ENCODE measurements around the gene TANGO6.

Gene TANGO6

DNA sequence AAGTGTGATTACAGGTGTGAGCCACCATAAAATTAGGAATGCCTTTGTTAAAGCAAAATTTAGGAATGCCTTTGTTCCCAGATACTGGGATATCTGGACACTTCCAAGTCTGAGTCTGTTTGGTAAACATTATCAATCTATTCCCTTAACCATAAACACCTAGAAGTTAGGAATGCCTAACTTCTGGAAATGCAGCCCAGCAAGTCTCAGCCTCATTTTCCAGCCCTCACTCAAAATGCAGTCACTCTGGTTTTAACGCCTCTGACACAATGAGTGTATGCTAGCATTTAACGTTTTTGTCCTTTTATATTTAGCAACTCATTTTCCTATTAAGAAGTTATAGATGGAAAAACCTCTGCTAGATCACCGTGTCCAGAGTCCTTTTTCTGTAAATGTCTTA lies 227.7 kb downstream of the TANGO6 start:
- H3F3A ChIP-seq (ENCODE audit: insufficient read depth, low read length) = no peaks in the 10 kb centered on the region
- no peak overlapping the region for H3K27ac ChIP-seq (ENCODE audit: low read length)
- no peak overlapping the region for H3K4me3 ChIP-seq (ENCODE audit: low read length)
- H3K36me3 ChIP-seq (replicated peaks; ENCODE audit: insufficient read depth, low read length) = no peaks in the 10 kb centered on the region
- H3K9me2 ChIP-seq (replicated peaks; ENCODE audit: insufficient read depth, low read length) = no peaks in the 10 kb centered on the region
- no peak overlapping the region for H2AFZ ChIP-seq (ENCODE audit: low read length)
- no peak for TF ChIP-seq EZH2phosphoT487 (IDR thresholded peaks at IDR 0.05; ENCODE audit: low read length)
- TF ChIP-seq EZH2 (optimal IDR thresholded peaks at IDR 0.05; ENCODE audit: low read depth, low read length) = no peak
- TF ChIP-seq, protein P1, sequence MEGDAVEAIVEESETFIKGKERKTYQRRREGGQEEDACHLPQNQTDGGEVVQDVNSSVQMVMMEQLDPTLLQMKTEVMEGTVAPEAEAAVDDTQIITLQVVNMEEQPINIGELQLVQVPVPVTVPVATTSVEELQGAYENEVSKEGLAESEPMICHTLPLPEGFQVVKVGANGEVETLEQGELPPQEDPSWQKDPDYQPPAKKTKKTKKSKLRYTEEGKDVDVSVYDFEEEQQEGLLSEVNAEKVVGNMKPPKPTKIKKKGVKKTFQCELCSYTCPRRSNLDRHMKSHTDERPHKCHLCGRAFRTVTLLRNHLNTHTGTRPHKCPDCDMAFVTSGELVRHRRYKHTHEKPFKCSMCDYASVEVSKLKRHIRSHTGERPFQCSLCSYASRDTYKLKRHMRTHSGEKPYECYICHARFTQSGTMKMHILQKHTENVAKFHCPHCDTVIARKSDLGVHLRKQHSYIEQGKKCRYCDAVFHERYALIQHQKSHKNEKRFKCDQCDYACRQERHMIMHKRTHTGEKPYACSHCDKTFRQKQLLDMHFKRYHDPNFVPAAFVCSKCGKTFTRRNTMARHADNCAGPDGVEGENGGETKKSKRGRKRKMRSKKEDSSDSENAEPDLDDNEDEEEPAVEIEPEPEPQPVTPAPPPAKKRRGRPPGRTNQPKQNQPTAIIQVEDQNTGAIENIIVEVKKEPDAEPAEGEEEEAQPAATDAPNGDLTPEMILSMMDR (IDR thresholded peaks at IDR 0.05; ENCODE audit: low read length) = no peak
- no peaks in the 10 kb centered on the region for H3K27me3 ChIP-seq (replicated peaks; ENCODE audit: insufficient read depth, low read length)
- H3K9ac ChIP-seq (ENCODE audit: low read length) = no peak overlapping the region
- H3K4me2 ChIP-seq (ENCODE audit: low read depth, low read length) = no peak overlapping the region
- no peaks in the 10 kb centered on the region for H3K4me1 ChIP-seq (ENCODE audit: low read length)
- no peak for DNase-seq
- no peaks in the 10 kb centered on the region for H3K79me2 ChIP-seq (ENCODE audit: low read length)
- no peaks in the 10 kb centered on the region for H3K9me3 ChIP-seq (replicated peaks; ENCODE audit: insufficient read depth, low read length)
- H4K20me1 ChIP-seq (ENCODE audit: insufficient read depth, low read length) = no peaks in the 10 kb centered on the region

DNA sequence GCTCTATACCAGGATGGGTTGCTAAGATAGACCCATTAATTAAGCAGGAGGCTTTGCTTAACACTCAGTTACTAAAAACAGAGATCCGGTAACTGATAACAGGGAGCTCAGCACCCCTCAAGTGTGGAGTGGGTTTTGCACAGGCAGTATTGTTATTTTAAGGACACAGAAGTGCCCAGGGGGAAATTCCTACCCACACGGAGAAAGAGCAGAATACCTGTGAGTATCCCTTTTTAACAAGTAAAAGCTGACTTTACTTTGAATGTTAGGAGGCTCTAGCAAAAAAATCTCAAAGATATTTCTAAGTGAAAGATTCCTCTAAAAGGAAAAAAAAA lies 229.3 kb downstream of the TANGO6 start:
- no peak for TF ChIP-seq EZH2phosphoT487 (IDR thresholded peaks at IDR 0.05; ENCODE audit: low read length)
- TF ChIP-seq EZH2 (optimal IDR thresholded peaks at IDR 0.05; ENCODE audit: low read depth, low read length) = no peak
- no peak overlapping the region for H3K4me3 ChIP-seq (ENCODE audit: low read length)
- no peaks in the 10 kb centered on the region for H3K4me1 ChIP-seq (ENCODE audit: low read length)
- no peaks in the 10 kb centered on the region for H3K9me2 ChIP-seq (replicated peaks; ENCODE audit: insufficient read depth, low read length)
- H3K4me2 ChIP-seq (ENCODE audit: low read depth, low read length) = no peak overlapping the region
- no peak overlapping the region for H3K9ac ChIP-seq (ENCODE audit: low read length)
- no peaks in the 10 kb centered on the region for H3K36me3 ChIP-seq (replicated peaks; ENCODE audit: insufficient read depth, low read length)
- no peak overlapping the region for H3K27ac ChIP-seq (ENCODE audit: low read length)
- H3K9me3 ChIP-seq (replicated peaks; ENCODE audit: insufficient read depth, low read length) = no peaks in the 10 kb centered on the region
- DNase-seq = no peak
- H2AFZ ChIP-seq (ENCODE audit: low read length) = no peak overlapping the region
- no peaks in the 10 kb centered on the region for H3K27me3 ChIP-seq (replicated peaks; ENCODE audit: insufficient read depth, low read length)
- no peaks in the 10 kb centered on the region for H3F3A ChIP-seq (ENCODE audit: insufficient read depth, low read length)
- H3K79me2 ChIP-seq (ENCODE audit: low read length) = no peaks in the 10 kb centered on the region
- no peaks in the 10 kb centered on the region for H4K20me1 ChIP-seq (ENCODE audit: insufficient read depth, low read length)

DNA sequence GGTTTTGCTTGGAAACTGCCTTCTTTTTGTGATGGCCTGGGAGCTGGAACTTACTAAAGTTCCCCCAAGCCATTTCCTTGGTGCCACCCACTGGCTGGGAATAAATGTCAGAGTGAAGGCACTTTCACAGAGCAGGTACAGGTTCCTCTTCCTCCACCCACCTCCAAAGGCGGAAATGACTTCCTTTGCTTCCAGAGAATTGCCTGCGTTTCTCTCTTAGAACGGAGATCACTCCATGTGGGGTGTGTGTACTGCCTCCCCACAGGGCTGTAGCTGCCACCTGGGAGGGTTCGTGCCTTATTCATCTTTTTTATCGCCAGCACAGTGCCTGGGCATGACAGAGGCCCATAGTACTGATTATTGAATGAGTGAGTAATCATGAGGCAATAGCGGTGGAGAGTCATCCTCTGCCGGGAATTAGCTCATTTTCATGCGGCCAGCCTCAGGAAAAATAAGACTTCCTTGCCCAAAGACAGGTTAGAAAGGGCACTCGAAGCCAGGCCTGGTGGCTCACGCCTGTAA lies 229.9 kb downstream of the TANGO6 start:
- Histone ChIP-seq H3K9me3 (replicated peaks; ENCODE audit: insufficient read depth, low read length) (no peaks in the 10 kb centered on the region), H3K4me3 (ENCODE audit: low read length) (no peak overlapping the region), H3K9ac (ENCODE audit: low read length) (no peak overlapping the region), H4K20me1 (ENCODE audit: insufficient read depth, low read length) (no peaks in the 10 kb centered on the region), H3K79me2 (ENCODE audit: low read length) (no peaks in the 10 kb centered on the region), H3K36me3 (replicated peaks; ENCODE audit: insufficient read depth, low read length) (no peaks in the 10 kb centered on the region), H2AFZ (ENCODE audit: low read length) (no peak overlapping the region), H3F3A (ENCODE audit: insufficient read depth, low read length) (no peaks in the 10 kb centered on the region), H3K9me2 (replicated peaks; ENCODE audit: insufficient read depth, low read length) (no peaks in the 10 kb centered on the region), H3K27ac (ENCODE audit: low read length) (no peak overlapping the region), H3K27me3 (replicated peaks; ENCODE audit: insufficient read depth, low read length) (no peaks in the 10 kb centered on the region), H3K4me1 (ENCODE audit: low read length) (no peaks in the 10 kb centered on the region), H3K4me2 (ENCODE audit: low read depth, low read length) (no peak overlapping the region)
- no peak for DNase-seq
- TF ChIP-seq EZH2phosphoT487 (IDR thresholded peaks at IDR 0.05; ENCODE audit: low read length) = no peak

DNA sequence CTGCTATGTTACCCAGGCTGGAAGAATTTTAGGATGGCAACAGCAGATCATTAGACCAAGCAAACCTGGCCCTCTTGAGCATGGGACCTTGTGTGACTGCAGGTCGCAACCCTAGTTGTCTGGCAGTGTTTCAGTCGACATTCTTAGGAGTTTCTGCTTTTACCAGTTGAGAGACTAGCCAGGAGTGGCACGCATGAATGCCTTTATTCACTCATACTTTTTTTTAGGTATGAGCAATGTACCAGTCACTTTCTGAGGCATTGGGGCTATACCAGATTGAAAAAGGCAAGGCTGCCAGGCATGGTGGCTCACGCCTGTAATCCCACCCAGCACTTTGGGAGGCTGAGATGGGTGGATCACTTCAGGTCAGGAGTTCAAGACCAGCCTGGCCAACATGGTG lies 233.9 kb downstream of the TANGO6 start:
- TF ChIP-seq, protein P1 (IDR thresholded peaks at IDR 0.05; ENCODE audit: low read length) = no peak
- TF ChIP-seq EZH2phosphoT487 (IDR thresholded peaks at IDR 0.05; ENCODE audit: low read length) (no peak), EZH2 (optimal IDR thresholded peaks at IDR 0.05; ENCODE audit: low read depth, low read length) (no peak)
- Histone ChIP-seq H3K27me3 (replicated peaks; ENCODE audit: insufficient read depth, low read length) (no peaks in the 10 kb centered on the region), H3K27ac (ENCODE audit: low read length) (no peak overlapping the region), H3K4me2 (ENCODE audit: low read depth, low read length) (no peak overlapping the region), H3K9ac (ENCODE audit: low read length) (no peak overlapping the region), H3K4me3 (ENCODE audit: low read length) (no peak overlapping the region), H3K4me1 (ENCODE audit: low read length) (no peaks in the 10 kb centered on the region), H2AFZ (ENCODE audit: low read length) (no peak overlapping the region), H3K79me2 (ENCODE audit: low read length) (no peaks in the 10 kb centered on the region), H3K9me2 (replicated peaks; ENCODE audit: insufficient read depth, low read length) (no peaks in the 10 kb centered on the region), H3K36me3 (replicated peaks; ENCODE audit: insufficient read depth, low read length) (no peaks in the 10 kb centered on the region), H3K9me3 (replicated peaks; ENCODE audit: insufficient read depth, low read length) (no peaks in the 10 kb centered on the region), H4K20me1 (ENCODE audit: insufficient read depth, low read length) (no peaks in the 10 kb centered on the region), H3F3A (ENCODE audit: insufficient read depth, low read length) (no peaks in the 10 kb centered on the region)
- DNase-seq = no peak

Measured in MM.1S (cell line).